Upper lobe of left lung (tissue), 6 donors: ENCODE results near the gene TLR10. TPM values are rescaled to one million over a fixed set of nuclear protein-coding genes. Genes with fewer than 3 reads are reported as not detected.

ENCODE experiments used
- ATAC-seq, 2 donors: fragments of 200-7000 bp; cut with Tn5 transposase; one replicate each; pipeline ENCODE4 v1.9.1; 2022; ENCODE audit warnings: mild to moderate bottlenecking in 2 of 2, moderate library complexity in 2 of 2; ENCODE audit not compliant: low FRiP score in 2 of 2
- DNase-seq, 2 donors: peaks; one replicate each; pipeline ENCODE4 v3.0.0-alpha.2; 2019 to 2020
- H3K27ac ChIP-seq, 4 donors: fragments of 200-600 bp; sonication (generic); one replicate each; pipeline ENCODE4 v1.5.1; 2016 to 2019
- H3K27me3 ChIP-seq, 4 donors: fragments of 200-600 bp; sonication (generic); one replicate each; pipeline ENCODE4 v1.5.1; 2017 to 2019
- H3K36me3 ChIP-seq, 4 donors: fragments of 200-600 bp; sonication (generic); one replicate each; pipeline ENCODE4 v1.5.1; 2016 to 2019
- H3K4me1 ChIP-seq, 4 donors: fragments of 200-600 bp; sonication (generic); one replicate each; pipeline ENCODE4 v1.5.1; 2018 to 2019
- H3K4me3 ChIP-seq, 4 donors: fragments of 200-600 bp; sonication (generic); one replicate each; pipeline ENCODE4 v1.5.1; 2017 to 2019; ENCODE audit warnings: mild to moderate bottlenecking in 2 of 4, moderate library complexity in 1 of 4
- H3K9me3 ChIP-seq, 4 donors: fragments of 200-600 bp; sonication (generic); one replicate each; pipeline ENCODE4 v1.5.1; 2018 to 2019
- EP300 ChIP-seq, 4 donors: sonication (generic); formaldehyde crosslinking; IDR thresholded peaks; one replicate each; pipeline ENCODE4 v1.5.1; 2017; ENCODE audit warnings: antibody characterized with exemption in 4 of 4, control low read depth in 2 of 4
- POLR2A ChIP-seq, 4 donors: fragments of 450-650 bp; IDR thresholded peaks; one replicate each; pipeline ENCODE4 v1.5.1; 2016 to 2017; ENCODE audit warnings: antibody characterized with exemption in 4 of 4, mild to moderate bottlenecking in 2 of 4
- POLR2AphosphoS5 ChIP-seq, 2 donors: sonication (generic); formaldehyde crosslinking; IDR thresholded peaks; one replicate each; pipeline ENCODE4 v1.5.1; 2017; ENCODE audit warnings: antibody characterized with exemption in 2 of 2
- WGBS, 2 donors: methylation state at CpG; one replicate each; pipeline ENCODE4 v1.1.5; 2017 to 2018; 5-methylcytosine and 5-hydroxymethylcytosine counted together
- total RNA-seq, 6 donors: library from RNA; depleted of rRNA in 4 of 6; stranded (reverse); fragments of >200 nt in 4 of 6; gene quantifications; one replicate each; pipeline versions ENCODE4 v1.1.0 to v1.2.1, GENCODE V29; 2016 to 2021
- TF ChIP-seq, protein P1 (sequence below), 6 experiments: fragments of 450-650 bp in 4 of 6; fragments of 200-600 bp in 2 of 6; sonication (generic) in 2 of 6; IDR thresholded peaks; one replicate each; pipeline ENCODE4 v1.5.1; 2016 to 2019; ENCODE audit warnings: antibody characterized with exemption in 6 of 6
- donor health status: DM: no; HTN: no; CAD: no; lungs with moderate emphysema.
- donor health status: DM: no; HTN: yes; CAD: no; lungs with severe emphysema.

TLR10 gene
- total RNA-seq, 6 donors from 2014 or later: 0.61 to 1.0 (median 0.81) TPM; not detected in 2

DNA sequence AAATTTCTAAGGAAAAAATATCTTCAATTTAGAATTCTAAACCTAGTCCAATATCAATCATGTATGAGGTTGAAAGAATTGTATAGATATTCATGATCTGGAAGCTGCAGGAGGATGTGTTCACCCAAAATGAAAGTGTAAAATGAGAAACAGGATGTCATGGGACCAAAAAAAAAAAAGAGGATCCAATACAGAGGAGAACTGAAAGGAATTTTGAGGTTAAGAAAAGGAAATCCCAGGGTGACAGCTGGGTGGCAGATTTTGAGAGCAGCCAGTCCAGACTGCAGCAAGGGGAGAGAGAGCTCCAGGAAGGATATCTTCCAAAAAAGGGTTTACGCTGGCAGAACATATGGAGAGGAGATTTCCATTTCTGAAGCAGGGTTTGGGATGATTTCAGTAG lies 38.9 kb downstream of the TLR10 start:
- ATAC-seq (peak in 1 of 2 donors; percentile 53), DNase-seq (no peak)
- H3K36me3 ChIP-seq: no peaks in the 10 kb centered on the region
- H3K9me3 ChIP-seq: peaks cover 0 to 6% (median 0%) of the 10 kb centered on the region in 4 donors
- no peaks in the 10 kb centered on the region for H3K27me3 ChIP-seq
- WGBS, 2 donors: 65 to 76% methylated on average over 1 of the region's 1 CpG
- TF ChIP-seq POLR2A (IDR thresholded peaks at IDR 0.05) (no peak), EP300 (IDR thresholded peaks at IDR 0.05) (no peak), POLR2AphosphoS5 (IDR thresholded peaks at IDR 0.05) (no peak)
- TF ChIP-seq, protein P1, sequence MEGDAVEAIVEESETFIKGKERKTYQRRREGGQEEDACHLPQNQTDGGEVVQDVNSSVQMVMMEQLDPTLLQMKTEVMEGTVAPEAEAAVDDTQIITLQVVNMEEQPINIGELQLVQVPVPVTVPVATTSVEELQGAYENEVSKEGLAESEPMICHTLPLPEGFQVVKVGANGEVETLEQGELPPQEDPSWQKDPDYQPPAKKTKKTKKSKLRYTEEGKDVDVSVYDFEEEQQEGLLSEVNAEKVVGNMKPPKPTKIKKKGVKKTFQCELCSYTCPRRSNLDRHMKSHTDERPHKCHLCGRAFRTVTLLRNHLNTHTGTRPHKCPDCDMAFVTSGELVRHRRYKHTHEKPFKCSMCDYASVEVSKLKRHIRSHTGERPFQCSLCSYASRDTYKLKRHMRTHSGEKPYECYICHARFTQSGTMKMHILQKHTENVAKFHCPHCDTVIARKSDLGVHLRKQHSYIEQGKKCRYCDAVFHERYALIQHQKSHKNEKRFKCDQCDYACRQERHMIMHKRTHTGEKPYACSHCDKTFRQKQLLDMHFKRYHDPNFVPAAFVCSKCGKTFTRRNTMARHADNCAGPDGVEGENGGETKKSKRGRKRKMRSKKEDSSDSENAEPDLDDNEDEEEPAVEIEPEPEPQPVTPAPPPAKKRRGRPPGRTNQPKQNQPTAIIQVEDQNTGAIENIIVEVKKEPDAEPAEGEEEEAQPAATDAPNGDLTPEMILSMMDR (IDR thresholded peaks at IDR 0.05): no peak
- no peak overlapping the region for H3K4me3 ChIP-seq
- H3K27ac ChIP-seq: no peak overlapping the region
- H3K4me1 ChIP-seq: no peaks in the 10 kb centered on the region

DNA sequence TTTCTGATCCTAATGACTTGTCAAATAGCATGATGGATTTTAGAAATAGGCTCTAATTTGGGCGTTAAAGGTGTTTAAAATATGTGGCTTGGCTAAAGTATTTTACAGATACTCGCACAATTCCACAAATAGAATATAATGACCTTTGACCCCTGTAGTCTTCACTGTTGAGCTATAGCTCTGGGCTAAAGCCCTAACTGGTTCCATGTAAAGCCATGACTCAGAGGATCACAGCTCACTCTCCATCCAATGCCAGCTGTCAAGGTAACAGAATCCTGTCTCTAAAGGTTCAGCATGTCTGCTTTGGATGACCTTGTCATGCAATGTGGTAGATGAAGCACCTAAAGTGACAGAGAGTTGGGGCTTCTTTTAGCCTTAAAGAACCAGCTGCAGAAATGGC lies 42.5 kb downstream of the TLR10 start:
- Histone ChIP-seq H3K36me3 (no peaks in the 10 kb centered on the region), H3K27me3 (no peaks in the 10 kb centered on the region), H3K9me3 (no peaks in the 10 kb centered on the region), H3K27ac (no peak overlapping the region), H3K4me3 (no peak overlapping the region), H3K4me1 (no peaks in the 10 kb centered on the region)
- WGBS, 2 donors: 90 to 95% methylated on average over 2 of the region's 2 CpGs
- TF ChIP-seq, protein P1 (IDR thresholded peaks at IDR 0.05): no peak
- no peak for TF ChIP-seq POLR2A (IDR thresholded peaks at IDR 0.05)
- DNase-seq (no peak), ATAC-seq (no peak)

DNA sequence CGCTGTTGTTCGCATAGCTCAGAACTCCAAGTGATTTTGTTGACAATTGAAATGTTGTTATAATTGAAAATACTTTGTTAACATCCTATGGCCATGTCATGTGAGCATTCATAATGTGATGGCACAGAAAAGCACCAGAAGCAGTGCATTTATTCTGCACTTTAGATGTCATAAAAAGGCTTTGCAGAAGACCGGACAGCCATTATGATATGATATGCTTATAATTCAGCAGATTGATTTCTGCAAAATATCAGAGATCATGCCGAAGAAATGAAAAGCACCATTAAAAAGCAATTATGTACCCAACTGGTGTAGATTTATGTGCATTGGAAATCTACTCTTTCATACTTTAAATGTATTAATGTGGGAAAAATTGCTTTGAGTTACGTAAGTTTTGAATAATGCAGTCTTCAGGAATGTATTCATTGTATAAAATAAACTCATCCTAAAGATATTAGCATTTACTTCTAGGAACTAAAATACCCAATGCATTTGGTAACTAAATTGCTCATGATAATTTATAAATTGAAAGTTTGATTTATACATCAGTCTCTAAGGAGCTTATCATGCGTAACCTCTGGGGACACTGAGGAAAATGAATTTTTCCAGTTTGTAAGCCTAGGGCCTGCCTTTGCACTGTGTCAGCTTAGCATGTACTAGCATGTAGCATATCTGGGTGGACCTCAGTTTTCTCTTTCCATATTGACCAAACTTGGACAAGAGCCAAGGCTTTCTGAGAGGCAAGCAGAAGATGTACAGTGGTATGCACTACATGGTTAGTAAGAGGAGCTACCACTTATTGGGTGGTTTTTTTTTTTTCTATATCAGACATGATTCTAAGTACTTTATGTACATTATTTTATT lies 43.6 kb downstream of the TLR10 start:
- no peak overlapping the region for H3K4me3 ChIP-seq
- H3K27me3 ChIP-seq: no peaks in the 10 kb centered on the region
- H3K36me3 ChIP-seq: no peaks in the 10 kb centered on the region
- TF ChIP-seq POLR2AphosphoS5 (IDR thresholded peaks at IDR 0.05) (no peak), EP300 (IDR thresholded peaks at IDR 0.05) (no peak), POLR2A (IDR thresholded peaks at IDR 0.05) (no peak)
- TF ChIP-seq, protein P1 (IDR thresholded peaks at IDR 0.05): no peak
- no peak for DNase-seq
- no peak overlapping the region for H3K27ac ChIP-seq
- no peaks in the 10 kb centered on the region for H3K4me1 ChIP-seq
- 89 to 92% methylated on average over 6 of the region's 6 CpGs for WGBS, 2 donors
- no peak for ATAC-seq
- H3K9me3 ChIP-seq: no peaks in the 10 kb centered on the region

DNA sequence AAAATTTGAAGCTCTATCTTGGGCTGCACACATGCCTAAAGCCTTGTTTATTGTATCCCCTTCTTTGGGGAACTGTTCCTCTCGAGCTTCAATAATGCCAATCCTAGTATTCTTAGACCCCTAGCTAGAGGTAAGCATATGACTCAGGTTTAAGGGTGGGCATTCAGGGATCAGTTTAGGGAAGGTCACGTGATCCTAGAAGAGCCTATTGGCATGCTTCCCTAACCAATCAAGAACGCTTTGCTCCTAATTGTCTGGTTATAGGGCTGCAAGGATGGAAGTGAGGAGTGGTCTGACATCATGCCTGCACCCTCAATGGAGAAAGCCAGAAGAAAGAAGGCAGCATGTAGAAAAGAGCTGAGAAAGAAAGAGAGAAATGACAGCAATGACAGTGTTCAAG lies 46.9 kb downstream of the TLR10 start:
- ATAC-seq (no peak), DNase-seq (no peak)
- TF ChIP-seq EP300 (IDR thresholded peaks at IDR 0.05) (no peak), POLR2AphosphoS5 (IDR thresholded peaks at IDR 0.05) (no peak), POLR2A (IDR thresholded peaks at IDR 0.05) (no peak)
- TF ChIP-seq, protein P1 (IDR thresholded peaks at IDR 0.05): no peak
- no peaks in the 10 kb centered on the region for H3K27me3 ChIP-seq
- H3K27ac ChIP-seq: no peak overlapping the region
- no peak overlapping the region for H3K4me3 ChIP-seq
- 89 to 100% methylated on average over 3 of the region's 3 CpGs for WGBS, 2 donors
- H3K4me1 ChIP-seq: peaks cover 4 to 6% (median 4%) of the 10 kb centered on the region in 4 donors
- H3K36me3 ChIP-seq: no peaks in the 10 kb centered on the region
- H3K9me3 ChIP-seq: no peaks in the 10 kb centered on the region

DNA sequence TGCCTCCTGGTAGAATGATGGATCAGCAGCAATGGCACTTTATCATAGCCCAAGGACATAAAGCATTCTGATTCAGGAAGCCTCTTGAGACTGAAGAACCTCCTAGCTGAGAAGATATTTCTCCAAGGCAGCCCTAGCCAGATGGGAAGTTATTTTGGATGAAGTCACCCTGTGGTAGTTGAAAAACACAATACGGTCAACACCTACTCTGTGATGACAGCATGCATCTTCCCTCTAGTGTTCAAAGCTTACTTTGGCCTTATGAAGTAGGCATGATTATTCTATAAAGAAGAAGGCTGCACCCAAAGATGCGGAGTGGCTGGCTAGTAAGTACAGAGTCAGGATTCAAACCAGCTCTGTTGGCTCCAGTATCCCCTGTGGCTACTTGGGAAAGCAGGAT lies 47.9 kb downstream of the TLR10 start:
- Histone ChIP-seq H3K36me3 (no peaks in the 10 kb centered on the region), H3K4me3 (no peak overlapping the region), H3K27ac (no peak overlapping the region), H3K27me3 (no peaks in the 10 kb centered on the region), H3K9me3 (no peaks in the 10 kb centered on the region), H3K4me1 (peaks cover 7 to 10% (median 9%) of the 10 kb centered on the region in 4 donors)
- no peak for TF ChIP-seq EP300 (IDR thresholded peaks at IDR 0.05)
- TF ChIP-seq POLR2A (IDR thresholded peaks at IDR 0.05): no peak
- TF ChIP-seq, protein P1 (IDR thresholded peaks at IDR 0.05): no peak
- no peak for TF ChIP-seq POLR2AphosphoS5 (IDR thresholded peaks at IDR 0.05)
- DNase-seq: no peak
- ATAC-seq: no peak
- 88 to 94% methylated on average over 2 of the region's 2 CpGs for WGBS, 2 donors
